Tibial nerve (tissue), 4 donors: ENCODE measurements around the gene ACOT13.

Experiments
- CTCF ChIP-seq, 5 experiments: fragments of 200-600 bp in 3 of 5; fragments of 450-650 bp in 2 of 5; sonication (generic) in 3 of 5; IDR thresholded peaks; one replicate each; pipeline ENCODE4 v1.5.1; 2016 to 2019; ENCODE audit warnings: antibody characterized with exemption in 5 of 5, mild to moderate bottlenecking in 3 of 5, moderate library complexity in 2 of 5
- EP300 ChIP-seq, 2 donors: sonication (generic); formaldehyde crosslinking; IDR thresholded peaks; one replicate each; pipeline ENCODE4 v1.6.1; 2017; ENCODE audit warnings: antibody characterized with exemption in 2 of 2, mild to moderate bottlenecking in 1 of 2
- POLR2A ChIP-seq, 2 donors: fragments of 450-650 bp; IDR thresholded peaks; one replicate each; pipeline ENCODE4 v1.6.1; 2017; ENCODE audit warnings: antibody characterized with exemption in 2 of 2, mild to moderate bottlenecking in 2 of 2, moderate library complexity in 2 of 2

- TF ChIP-seq CTCF (IDR thresholded peaks at IDR 0.05): no peak
- no peak for TF ChIP-seq POLR2A (IDR thresholded peaks at IDR 0.05)
- TF ChIP-seq EP300 (IDR thresholded peaks at IDR 0.05): no peak
Measured at GRCh38 chr6:24743944-24744335, 77.1 kb downstream of the ACOT13 start.
